ENCODE data around the gene SIRT3. TPM values are rescaled to one million over a fixed set of nuclear protein-coding genes. Genes with fewer than 3 reads are reported as not detected.

The SIRT3 gene
- polyA plus RNA-seq, 1 donor (not counting 4 experiments of a cell fraction or from before 2014, with no cell fraction given): 12.6 TPM

GRCh38 chr11:212150-213100 lies 23.7 kb downstream of the SIRT3 start:
- H3K27me3 ChIP-seq (ENCODE audit: control insufficient read depth, extremely low read depth, insufficient read depth, low read length): no peaks in the 10 kb centered on the region
- dilution Hi-C loops (cut with MboI; ENCODE audit: extremely low pct_ligation_motif_present, low sequenced_read_pairs): no loop called here
- no peak overlapping the region for H3K27ac ChIP-seq (ENCODE audit: control insufficient read depth, insufficient read depth, low read length)
- DNase-seq (ENCODE audit: low read depth, low spot score) (no peak), FAIRE-seq (no peak)
- no peaks in the 10 kb centered on the region for H3K9me3 ChIP-seq (ENCODE audit: control insufficient read depth, low read depth, low read length)
- H3K4me2 ChIP-seq (ENCODE audit: control insufficient read depth, extremely low read depth, insufficient read depth, low read depth, low read length): no peak overlapping the region
- H2AFZ ChIP-seq (ENCODE audit: control insufficient read depth, low read length): no peak overlapping the region
- no peaks in the 10 kb centered on the region for H3K9me1 ChIP-seq (ENCODE audit: control insufficient read depth, extremely low read depth, insufficient read depth, low read length)
- peaks cover 45% of the 10 kb centered on the region for H3K79me2 ChIP-seq (ENCODE audit: control insufficient read depth, insufficient read depth, low read length)
- no peak overlapping the region for H3K4me3 ChIP-seq (ENCODE audit: control insufficient read depth in 2 of 3, extremely low read depth in 1 of 3, insufficient read depth in 2 of 3, low read depth in 1 of 3, low read length in 3 of 3)
- H3K4me1 ChIP-seq (ENCODE audit: control insufficient read depth, extremely low read depth, insufficient read depth, low read length): peaks cover 18% of the 10 kb centered on the region
- H4K20me1 ChIP-seq (ENCODE audit: control insufficient read depth, extremely low read depth, insufficient read depth, low read length): peaks cover 3% of the 10 kb centered on the region
- peaks cover 38 to 64% of the 10 kb centered on the region in 2 experiments for H3K36me3 ChIP-seq (ENCODE audit: control insufficient read depth in 2 of 2, extremely low read depth in 1 of 2, insufficient read depth in 2 of 2, low read length in 2 of 2)
- TF ChIP-seq EZH2 (IDR thresholded peaks at IDR 0.05; ENCODE audit: low read length) (no peak), CTCF (optimal IDR thresholded peaks at IDR 0.05 in 1 of 3, IDR thresholded peaks at IDR 0.05 in 1 of 3, conservative IDR thresholded peaks at IDR 0.05 in 1 of 3; ENCODE audit: extremely low read depth in 1 of 3, insufficient read depth in 2 of 3, low read length in 3 of 3) (no peak)
- H3K9ac ChIP-seq (ENCODE audit: control insufficient read depth, extremely low read depth, insufficient read depth, low read length): no peak overlapping the region

DNA sequence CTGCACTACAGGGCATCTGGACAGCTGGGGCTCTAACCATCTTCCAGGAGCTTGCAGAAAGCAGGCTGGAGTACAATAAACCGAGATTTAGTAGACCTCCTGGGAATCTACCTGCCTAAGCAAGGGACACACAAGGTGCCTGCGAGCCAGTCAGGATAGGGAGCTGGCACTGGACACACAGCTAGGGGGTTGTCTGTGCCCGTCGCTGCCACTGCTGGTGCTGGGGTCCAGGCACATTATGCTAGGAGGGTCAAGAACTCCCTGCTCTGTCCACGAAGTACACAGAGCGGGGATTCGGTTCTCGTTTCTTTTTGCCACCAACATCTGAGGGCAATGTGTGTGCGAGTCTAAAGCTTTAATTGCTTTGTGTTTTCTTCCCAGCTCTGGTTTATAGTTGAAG lies 24.4 kb downstream of the SIRT3 start:
- Histone ChIP-seq H3K9ac (ENCODE audit: control insufficient read depth, extremely low read depth, insufficient read depth, low read length) (no peak overlapping the region), H3K27me3 (ENCODE audit: control insufficient read depth, extremely low read depth, insufficient read depth, low read length) (no peaks in the 10 kb centered on the region), H3K79me2 (ENCODE audit: control insufficient read depth, insufficient read depth, low read length) (peaks cover 49% of the 10 kb centered on the region), H3K9me3 (ENCODE audit: control insufficient read depth, low read depth, low read length) (no peaks in the 10 kb centered on the region), H2AFZ (ENCODE audit: control insufficient read depth, low read length) (no peak overlapping the region), H3K4me3 (ENCODE audit: control insufficient read depth in 2 of 3, extremely low read depth in 1 of 3, insufficient read depth in 2 of 3, low read depth in 1 of 3, low read length in 3 of 3) (no peak overlapping the region), H3K4me2 (ENCODE audit: control insufficient read depth, extremely low read depth, insufficient read depth, low read depth, low read length) (no peak overlapping the region), H3K4me1 (ENCODE audit: control insufficient read depth, extremely low read depth, insufficient read depth, low read length) (peaks cover 16% of the 10 kb centered on the region), H3K9me1 (ENCODE audit: control insufficient read depth, extremely low read depth, insufficient read depth, low read length) (no peaks in the 10 kb centered on the region), H3K27ac (ENCODE audit: control insufficient read depth, insufficient read depth, low read length) (no peak overlapping the region), H4K20me1 (ENCODE audit: control insufficient read depth, extremely low read depth, insufficient read depth, low read length) (peaks cover 3% of the 10 kb centered on the region), H3K36me3 (ENCODE audit: control insufficient read depth in 2 of 2, extremely low read depth in 1 of 2, insufficient read depth in 2 of 2, low read length in 2 of 2) (peaks cover 38 to 64% of the 10 kb centered on the region in 2 experiments)
- FAIRE-seq (no peak), DNase-seq (ENCODE audit: low read depth, low spot score) (no peak)
- dilution Hi-C loops (cut with MboI; ENCODE audit: extremely low pct_ligation_motif_present, low sequenced_read_pairs): no loop called here
- TF ChIP-seq CTCF (optimal IDR thresholded peaks at IDR 0.05 in 1 of 3, IDR thresholded peaks at IDR 0.05 in 1 of 3, conservative IDR thresholded peaks at IDR 0.05 in 1 of 3; ENCODE audit: extremely low read depth in 1 of 3, insufficient read depth in 2 of 3, low read length in 3 of 3) (no peak), EZH2 (IDR thresholded peaks at IDR 0.05; ENCODE audit: low read length) (no peak)

All from keratinocyte (primary cell).